Measurements from ENCODE around the gene SEM1.

The SEM1 gene

GRCh38 chr7:96685353-96685752 lies 24.3 kb downstream of the SEM1 start:
- no peaks in the 10 kb centered on the region for H3K4me1 ChIP-seq (ENCODE audit: control insufficient read depth in 2 of 2, insufficient read depth in 1 of 2, low read depth in 1 of 2, low read length in 2 of 2)
- peaks cover 2% of the 10 kb centered on the region for H3K79me1 ChIP-seq (ENCODE audit: low read depth, low read length)
- H3K4me3 ChIP-seq (ENCODE audit: low read length in 2 of 2): no peak overlapping the region
- no peak overlapping the region for H2AK5ac ChIP-seq (ENCODE audit: low read depth, low read length)
- H3K36me3 ChIP-seq (replicated peaks in 1 of 2; ENCODE audit: control insufficient read depth in 2 of 2, insufficient read depth in 2 of 2, low read length in 2 of 2): peaks cover 0 to 30% of the 10 kb centered on the region in 2 donors
- peaks cover 0 to 5% of the 10 kb centered on the region in 2 donors for H3K9me3 ChIP-seq (replicated peaks in 1 of 2; ENCODE audit: control insufficient read depth in 2 of 2, insufficient read depth in 1 of 2, low read depth in 1 of 2, low read length in 2 of 2)
- H3K27ac ChIP-seq (replicated peaks; ENCODE audit: low read length): no peak overlapping the region
- H4K8ac ChIP-seq (ENCODE audit: low read depth, low read length): no peak overlapping the region
- H2BK120ac ChIP-seq (ENCODE audit: low read depth, low read length): no peak overlapping the region
- H2AFZ ChIP-seq (ENCODE audit: low read length): no peak overlapping the region
- H2BK12ac ChIP-seq (ENCODE audit: low read length): no peak overlapping the region
- no peak overlapping the region for H3K23ac ChIP-seq (ENCODE audit: low read depth, low read length, poor library complexity)
- H3K18ac ChIP-seq (ENCODE audit: low read length): no peak overlapping the region
- no peak overlapping the region for H3K9ac ChIP-seq (ENCODE audit: low read depth, low read length, poor library complexity)
- no peak overlapping the region for H2BK15ac ChIP-seq (ENCODE audit: low read length)
- H3K27me3 ChIP-seq (ENCODE audit: control insufficient read depth in 3 of 3, insufficient read depth in 3 of 3, low read depth in 1 of 3, low read length in 3 of 3): no peaks in the 10 kb centered on the region
- H3K4me2 ChIP-seq (ENCODE audit: insufficient read depth, low read length, poor library complexity, severe bottlenecking): no peak overlapping the region
- H3K4ac ChIP-seq (ENCODE audit: low read length): no peak overlapping the region
- WGBS, 2 donors (ENCODE audit: extremely low coverage in 2 of 2, insufficient read length in 2 of 2, insufficient replicate concordance in 1 of 2): no CpG with 5 or more reads among the region's 3 CpGs
- H4K91ac ChIP-seq (ENCODE audit: low read depth, low read length, poor library complexity): no peak overlapping the region
- H2BK5ac ChIP-seq (ENCODE audit: low read length): no peak overlapping the region
- DNase-seq (ENCODE audit: low spot score): no peak
- H3K14ac ChIP-seq (ENCODE audit: low read length): no peak overlapping the region

GRCh38 chr7:96679886-96680285 lies 29.8 kb downstream of the SEM1 start:
- no peak overlapping the region for H3K14ac ChIP-seq (ENCODE audit: low read length)
- no CpG with 5 or more reads among the region's 4 CpGs for WGBS, 2 donors (ENCODE audit: extremely low coverage in 2 of 2, insufficient read length in 2 of 2, insufficient replicate concordance in 1 of 2)
- H4K8ac ChIP-seq (ENCODE audit: low read depth, low read length): no peak overlapping the region
- H3K36me3 ChIP-seq (replicated peaks in 1 of 2; ENCODE audit: control insufficient read depth in 2 of 2, insufficient read depth in 2 of 2, low read length in 2 of 2): no peaks in the 10 kb centered on the region
- no peak overlapping the region for H2BK5ac ChIP-seq (ENCODE audit: low read length)
- H4K91ac ChIP-seq (ENCODE audit: low read depth, low read length, poor library complexity): no peak overlapping the region
- H2BK15ac ChIP-seq (ENCODE audit: low read length): no peak overlapping the region
- H3K4me3 ChIP-seq (ENCODE audit: low read length in 2 of 2): no peak overlapping the region
- H3K4me2 ChIP-seq (ENCODE audit: insufficient read depth, low read length, poor library complexity, severe bottlenecking): no peak overlapping the region
- no peak overlapping the region for H3K27ac ChIP-seq (replicated peaks; ENCODE audit: low read length)
- no peak overlapping the region for H3K9ac ChIP-seq (ENCODE audit: low read depth, low read length, poor library complexity)
- no peak overlapping the region for H3K18ac ChIP-seq (ENCODE audit: low read length)
- no peak overlapping the region for H3K23ac ChIP-seq (ENCODE audit: low read depth, low read length, poor library complexity)
- H3K79me1 ChIP-seq (ENCODE audit: low read depth, low read length): peaks cover 2% of the 10 kb centered on the region
- no peak overlapping the region for H2BK120ac ChIP-seq (ENCODE audit: low read depth, low read length)
- H3K4ac ChIP-seq (ENCODE audit: low read length): no peak overlapping the region
- no peaks in the 10 kb centered on the region for H3K27me3 ChIP-seq (ENCODE audit: control insufficient read depth in 3 of 3, insufficient read depth in 3 of 3, low read depth in 1 of 3, low read length in 3 of 3)
- H2AFZ ChIP-seq (ENCODE audit: low read length): no peak overlapping the region
- DNase-seq (ENCODE audit: low spot score): no peak
- H2BK12ac ChIP-seq (ENCODE audit: low read length): no peak overlapping the region
- H3K4me1 ChIP-seq (ENCODE audit: control insufficient read depth in 2 of 2, insufficient read depth in 1 of 2, low read depth in 1 of 2, low read length in 2 of 2): no peaks in the 10 kb centered on the region
- no peak overlapping the region for H2AK5ac ChIP-seq (ENCODE audit: low read depth, low read length)
- no peaks in the 10 kb centered on the region for H3K9me3 ChIP-seq (replicated peaks in 1 of 2; ENCODE audit: control insufficient read depth in 2 of 2, insufficient read depth in 1 of 2, low read depth in 1 of 2, low read length in 2 of 2)

- Histone ChIP-seq H3K14ac (ENCODE audit: low read length) (no peak overlapping the region), H3K4ac (ENCODE audit: low read length) (no peak overlapping the region), H3K4me1 (ENCODE audit: control insufficient read depth in 2 of 2, insufficient read depth in 1 of 2, low read depth in 1 of 2, low read length in 2 of 2) (no peaks in the 10 kb centered on the region), H4K91ac (ENCODE audit: low read depth, low read length, poor library complexity) (no peak overlapping the region), H2BK15ac (ENCODE audit: low read length) (no peak overlapping the region), H3K4me3 (ENCODE audit: low read length in 2 of 2) (no peak overlapping the region), H3K4me2 (ENCODE audit: insufficient read depth, low read length, poor library complexity, severe bottlenecking) (no peak overlapping the region), H3K18ac (ENCODE audit: low read length) (no peak overlapping the region), H4K8ac (ENCODE audit: low read depth, low read length) (no peak overlapping the region), H3K79me1 (ENCODE audit: low read depth, low read length) (no peaks in the 10 kb centered on the region), H3K27me3 (ENCODE audit: control insufficient read depth in 3 of 3, insufficient read depth in 3 of 3, low read depth in 1 of 3, low read length in 3 of 3) (no peaks in the 10 kb centered on the region), H3K9ac (ENCODE audit: low read depth, low read length, poor library complexity) (no peak overlapping the region), H3K9me3 (replicated peaks in 1 of 2; ENCODE audit: control insufficient read depth in 2 of 2, insufficient read depth in 1 of 2, low read depth in 1 of 2, low read length in 2 of 2) (no peaks in the 10 kb centered on the region), H2BK5ac (ENCODE audit: low read length) (no peak overlapping the region), H2AK5ac (ENCODE audit: low read depth, low read length) (no peak overlapping the region), H3K23ac (ENCODE audit: low read depth, low read length, poor library complexity) (no peak overlapping the region), H2BK120ac (ENCODE audit: low read depth, low read length) (no peak overlapping the region), H2BK12ac (ENCODE audit: low read length) (no peak overlapping the region), H3K36me3 (replicated peaks in 1 of 2; ENCODE audit: control insufficient read depth in 2 of 2, insufficient read depth in 2 of 2, low read length in 2 of 2) (no peaks in the 10 kb centered on the region), H3K27ac (replicated peaks; ENCODE audit: low read length) (no peak overlapping the region), H2AFZ (ENCODE audit: low read length) (no peak overlapping the region)
- no CpG with 5 or more reads among the region's 5 CpGs for WGBS, 2 donors (ENCODE audit: extremely low coverage in 2 of 2, insufficient read length in 2 of 2, insufficient replicate concordance in 1 of 2)
- DNase-seq (ENCODE audit: low spot score): no peak
Measured at GRCh38 chr7:96676919-96677318, 32.7 kb downstream of the SEM1 start.

- H2AK5ac ChIP-seq (ENCODE audit: low read depth, low read length): no peak overlapping the region
- no peaks in the 10 kb centered on the region for H3K4me1 ChIP-seq (ENCODE audit: control insufficient read depth in 2 of 2, insufficient read depth in 1 of 2, low read depth in 1 of 2, low read length in 2 of 2)
Measured at GRCh38 chr7:96675548-96675947, 34.1 kb downstream of the SEM1 start.

More at GRCh38 chr7:96675548-96675947, 34.1 kb downstream of the SEM1 start:
- H3K14ac ChIP-seq (ENCODE audit: low read length): no peak overlapping the region
- H2BK15ac ChIP-seq (ENCODE audit: low read length): no peak overlapping the region
- no peak overlapping the region for H3K23ac ChIP-seq (ENCODE audit: low read depth, low read length, poor library complexity)
- WGBS, 2 donors (ENCODE audit: extremely low coverage in 2 of 2, insufficient read length in 2 of 2, insufficient replicate concordance in 1 of 2): no CpG with 5 or more reads among the region's 1 CpG
- no peaks in the 10 kb centered on the region for H3K79me1 ChIP-seq (ENCODE audit: low read depth, low read length)
- no peak for DNase-seq (ENCODE audit: low spot score)
- H3K9me3 ChIP-seq (replicated peaks in 1 of 2; ENCODE audit: control insufficient read depth in 2 of 2, insufficient read depth in 1 of 2, low read depth in 1 of 2, low read length in 2 of 2): no peaks in the 10 kb centered on the region
- no peak overlapping the region for H3K27ac ChIP-seq (replicated peaks; ENCODE audit: low read length)
- H3K36me3 ChIP-seq (replicated peaks in 1 of 2; ENCODE audit: control insufficient read depth in 2 of 2, insufficient read depth in 2 of 2, low read length in 2 of 2): no peaks in the 10 kb centered on the region
- no peak overlapping the region for H3K4ac ChIP-seq (ENCODE audit: low read length)
- no peak overlapping the region for H2BK12ac ChIP-seq (ENCODE audit: low read length)
- H2AFZ ChIP-seq (ENCODE audit: low read length): no peak overlapping the region
- no peak overlapping the region for H3K4me3 ChIP-seq (ENCODE audit: low read length in 2 of 2)
- H3K27me3 ChIP-seq (ENCODE audit: control insufficient read depth in 3 of 3, insufficient read depth in 3 of 3, low read depth in 1 of 3, low read length in 3 of 3): no peaks in the 10 kb centered on the region
- H4K91ac ChIP-seq (ENCODE audit: low read depth, low read length, poor library complexity): no peak overlapping the region
- no peak overlapping the region for H3K18ac ChIP-seq (ENCODE audit: low read length)
- H4K8ac ChIP-seq (ENCODE audit: low read depth, low read length): no peak overlapping the region
- no peak overlapping the region for H2BK120ac ChIP-seq (ENCODE audit: low read depth, low read length)
- H2BK5ac ChIP-seq (ENCODE audit: low read length): no peak overlapping the region
- no peak overlapping the region for H3K9ac ChIP-seq (ENCODE audit: low read depth, low read length, poor library complexity)
- no peak overlapping the region for H3K4me2 ChIP-seq (ENCODE audit: insufficient read depth, low read length, poor library complexity, severe bottlenecking)

Measured in neuronal stem cell (in vitro differentiated cells).